Stimulated activated CD8-positive, alpha-beta memory T cell treated with anti-CD3 and anti-CD28 coated beads, Interleukin-4, amount 100 ng/mL, for 24 hours (primary cell): ENCODE data around the gene ZNF554.
A peak's percentile ranks its signal among the peaks of the same experiment; 100 is the strongest.

Experiments
- DNase-seq: peaks from one replicate; pipeline ENCODE4 v3.0.0-alpha.2; 2020; ENCODE audit warnings: low read depth

ZNF554 gene

DNA sequence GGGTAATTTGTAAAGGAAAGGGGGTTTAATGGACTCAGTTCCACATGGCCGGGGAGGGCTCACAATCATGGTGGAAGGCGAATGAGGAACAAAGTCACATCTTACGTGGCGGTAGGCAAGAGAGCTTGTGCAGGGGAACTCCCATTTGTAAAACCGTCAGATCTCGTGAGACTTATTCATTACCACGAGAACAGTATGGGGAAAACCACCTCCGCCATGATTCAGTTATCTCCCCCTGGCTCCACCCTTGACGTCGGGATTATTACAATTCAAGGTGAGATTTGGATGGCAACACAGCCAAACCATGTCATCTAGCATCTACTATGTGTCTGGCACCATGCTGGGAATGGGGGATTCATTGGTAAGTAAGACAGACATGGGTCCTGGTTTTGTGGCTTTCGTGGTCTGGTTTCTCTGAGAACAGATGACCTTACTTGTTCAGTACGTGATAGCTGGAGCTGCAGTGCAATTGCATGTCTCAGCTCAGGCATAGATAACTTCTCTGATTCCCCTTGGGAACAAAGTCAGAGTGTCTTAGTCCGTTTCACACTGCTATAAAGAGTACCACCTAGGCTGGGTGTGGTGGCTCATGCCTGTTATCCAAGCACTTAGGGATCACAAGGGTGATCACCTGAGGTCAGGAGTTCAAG lies 8.3 kb downstream of the ZNF554 start:
- no peak for DNase-seq

DNA sequence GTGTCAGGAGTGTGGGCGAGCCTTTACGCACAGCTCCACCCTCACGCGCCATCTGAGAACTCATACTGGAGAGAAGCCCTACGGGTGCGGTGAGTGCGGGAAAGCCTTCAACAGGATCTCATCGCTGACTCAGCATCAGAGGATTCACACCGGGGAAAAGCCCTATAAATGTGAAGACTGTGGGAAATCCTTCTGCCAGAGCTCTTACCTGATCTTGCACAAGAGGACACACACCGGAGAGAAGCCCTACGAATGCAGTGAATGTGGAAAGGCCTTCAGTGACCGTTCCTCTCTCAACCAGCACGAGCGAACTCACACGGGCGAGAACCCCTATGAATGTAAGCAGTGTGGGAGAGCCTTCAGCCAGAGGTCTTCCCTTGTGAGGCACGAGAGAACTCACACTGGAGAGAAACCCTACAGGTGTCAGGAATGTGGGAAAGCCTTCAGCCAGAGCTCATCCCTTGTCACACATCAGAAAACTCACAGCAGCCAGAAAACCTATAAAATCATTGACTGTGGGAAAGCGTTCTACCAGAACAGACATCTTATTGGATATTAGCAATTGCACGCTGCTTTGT lies 14.7 kb downstream of the ZNF554 start:
- DNase-seq = no peak

DNA sequence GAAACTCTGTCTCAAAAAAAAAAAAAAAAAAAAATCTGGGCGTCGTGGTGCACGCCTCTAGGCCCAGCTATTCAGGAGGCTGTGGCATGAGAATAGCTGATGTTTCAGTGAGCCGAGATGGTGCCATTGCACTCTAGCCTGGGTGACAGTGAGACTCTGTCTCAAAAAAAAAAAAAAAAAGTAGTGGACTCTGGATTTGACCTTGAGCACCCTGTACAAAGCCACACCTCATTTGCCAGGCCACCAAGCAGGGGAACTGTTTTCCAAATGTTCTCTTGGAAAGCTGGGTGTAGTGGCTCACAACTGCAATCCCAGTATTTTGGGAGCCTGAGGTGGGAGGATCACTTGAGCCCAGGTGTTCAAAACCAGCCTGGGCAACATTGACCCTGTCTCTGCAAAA lies 17.8 kb downstream of the ZNF554 start:
- DNase-seq = no peak

DNA sequence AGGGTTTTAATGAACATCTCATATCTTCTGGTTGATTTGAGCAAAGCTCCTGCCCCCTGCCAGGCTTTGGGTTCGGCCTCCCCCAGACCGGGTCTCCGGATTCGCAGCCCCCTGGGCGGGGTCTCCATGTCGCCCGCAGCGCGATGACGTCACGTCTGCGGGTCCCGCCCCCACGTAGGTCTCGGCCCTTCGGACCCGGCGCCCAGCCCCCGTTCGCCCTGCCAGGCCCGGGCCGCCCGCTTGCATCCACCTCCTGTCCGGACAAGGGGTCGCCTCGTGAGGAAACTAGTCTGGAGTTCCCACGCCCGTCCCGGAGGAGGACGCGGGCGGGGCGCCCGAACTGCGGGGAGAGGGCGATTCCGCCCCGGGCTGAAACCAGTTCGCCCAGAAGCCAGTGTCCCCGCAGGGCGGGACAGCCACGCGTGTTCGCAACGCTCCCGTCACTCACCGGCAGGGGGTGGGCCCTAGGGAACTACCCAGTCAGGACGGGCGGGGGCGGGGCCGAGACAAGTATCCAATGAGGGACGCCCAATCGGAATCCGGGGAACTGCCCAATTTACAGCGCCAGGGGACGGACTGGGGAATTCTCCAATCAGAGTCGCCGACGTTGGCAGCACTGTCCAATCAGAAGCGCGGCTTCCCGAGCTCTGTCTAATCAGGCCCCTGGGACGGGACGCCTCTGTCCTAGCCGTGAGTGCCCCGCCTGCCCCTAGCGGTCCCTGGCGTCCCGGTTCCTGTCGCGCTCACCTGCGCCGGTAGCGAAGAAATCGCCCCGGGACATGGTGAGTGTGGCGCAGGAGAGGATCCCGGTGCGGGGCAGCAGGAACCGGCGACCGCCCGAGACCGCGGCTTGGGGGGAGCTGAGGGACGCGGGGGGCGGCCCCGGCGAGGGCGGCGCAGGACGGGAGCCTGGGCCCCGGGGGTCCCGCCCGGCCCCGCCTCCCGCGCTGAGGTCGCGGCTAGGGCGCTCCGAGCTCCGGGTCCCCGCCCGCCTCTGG lies 21.4 kb downstream of the ZNF554 start, which contains the start of gene ZNF555:
ZNF555 (plus strand) TSS at position 682 of the 998 bp plus-strand sequence; CDS start at position 780, 98 bp downstream.
- DNase-seq = peak; percentile 97

DNA sequence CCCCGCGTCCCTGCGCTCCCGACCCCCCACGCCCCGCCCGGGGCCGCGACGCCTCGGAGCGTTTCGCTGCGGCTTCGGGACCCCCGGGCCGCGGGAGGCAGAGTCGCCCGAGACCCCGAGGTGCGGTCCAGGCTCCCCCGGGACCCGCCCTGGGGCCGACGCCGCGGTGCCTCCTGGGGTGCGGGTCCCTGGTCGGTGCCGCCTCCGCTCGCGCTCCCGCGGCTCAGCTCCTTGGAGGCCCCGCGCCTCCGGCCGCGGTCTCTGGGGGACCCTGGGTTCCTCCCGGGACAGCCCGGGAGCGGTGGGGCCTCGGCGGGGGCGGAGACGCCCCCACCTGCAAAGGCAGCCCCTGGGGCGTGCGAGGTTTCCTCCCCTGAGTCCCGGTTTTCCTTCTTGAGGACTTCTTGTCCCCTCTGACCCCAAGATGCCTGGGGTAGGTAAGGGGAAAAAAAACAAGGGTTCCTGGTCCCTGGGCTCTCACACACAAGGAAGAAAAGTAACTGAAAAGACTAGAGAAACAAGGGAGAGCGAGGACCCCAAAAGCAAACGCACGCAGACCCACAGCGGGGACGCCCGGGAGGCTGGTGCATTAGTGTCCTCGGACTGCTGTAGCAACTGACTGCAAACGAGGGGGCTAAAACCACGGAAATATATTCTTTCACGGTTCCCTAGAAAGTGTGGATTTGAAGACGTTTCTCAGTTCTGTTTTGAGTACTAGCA lies 22.3 kb downstream of the ZNF554 start:
- no peak for DNase-seq

DNA sequence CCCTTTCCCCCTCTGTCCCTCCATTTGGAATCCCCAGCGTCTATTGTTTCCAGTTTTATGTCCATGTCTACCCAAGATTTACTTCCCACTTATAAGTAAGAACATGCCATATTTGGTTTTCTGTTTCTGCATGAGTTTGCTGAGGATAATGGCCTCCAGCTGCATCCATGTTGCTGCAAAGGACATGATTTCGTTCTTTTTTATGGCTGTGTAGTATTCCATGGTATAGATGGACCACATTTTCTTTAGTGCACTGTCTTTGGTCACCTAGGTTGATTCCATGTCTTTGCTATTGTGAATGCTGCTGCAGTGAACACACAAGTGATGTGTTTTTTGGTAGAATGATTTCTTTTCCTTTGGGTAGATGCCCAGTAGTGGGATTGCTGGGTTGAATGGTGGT lies 25.4 kb downstream of the ZNF554 start:
- no peak for DNase-seq

DNA sequence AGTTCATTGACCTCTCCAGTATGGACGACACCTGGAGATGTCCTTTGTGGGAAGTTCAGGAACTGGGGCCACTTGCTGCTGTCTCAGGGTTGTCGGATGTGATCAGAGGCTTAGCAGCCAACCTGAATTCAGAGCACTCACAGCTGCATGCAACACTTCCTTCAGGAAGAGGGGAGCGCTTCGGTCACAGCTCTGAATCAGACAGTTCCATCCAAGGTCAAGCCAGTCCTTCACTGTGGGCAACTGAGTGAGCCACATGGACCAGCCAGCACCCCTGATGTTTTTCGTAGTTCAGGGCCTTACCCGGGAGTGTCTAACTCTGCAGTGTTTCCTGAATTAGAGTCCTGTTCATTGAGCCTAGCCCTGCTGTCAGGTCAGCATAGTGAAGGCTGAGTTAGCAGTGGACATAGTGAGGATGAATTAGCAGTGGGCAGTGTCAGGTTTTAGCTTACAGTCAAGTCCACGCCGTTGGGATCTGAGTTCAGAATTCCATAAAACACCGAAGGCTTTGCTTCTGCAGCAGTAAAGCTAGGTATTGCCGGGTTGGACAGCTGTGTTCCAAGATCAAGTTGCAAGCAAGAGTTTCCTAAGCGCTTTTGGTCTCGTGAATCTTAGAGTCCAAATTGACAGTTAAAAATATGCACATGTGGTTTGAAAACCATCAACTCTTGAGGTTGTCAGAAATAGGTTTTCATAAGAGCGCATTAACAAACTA lies 26.7 kb downstream of the ZNF554 start:
- no peak for DNase-seq

DNA sequence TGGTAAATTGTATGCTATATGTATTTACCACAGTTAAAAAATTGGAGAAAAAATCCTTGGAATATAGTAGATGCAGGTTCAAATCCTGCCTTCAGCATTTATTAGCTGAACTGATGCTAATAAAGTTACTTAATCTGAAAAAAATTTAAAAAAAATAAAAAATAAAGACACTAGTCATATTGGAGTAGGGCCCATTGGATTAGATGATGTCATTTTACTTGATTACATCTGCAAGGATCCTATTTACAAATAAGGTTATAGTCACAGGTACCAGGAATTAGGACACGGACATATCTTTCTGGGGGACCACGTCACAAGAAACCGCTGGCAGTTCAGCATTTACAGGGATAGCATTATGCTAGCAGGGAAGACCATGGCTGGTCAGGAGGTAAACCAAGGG lies 27.8 kb downstream of the ZNF554 start:
- no peak for DNase-seq

DNA sequence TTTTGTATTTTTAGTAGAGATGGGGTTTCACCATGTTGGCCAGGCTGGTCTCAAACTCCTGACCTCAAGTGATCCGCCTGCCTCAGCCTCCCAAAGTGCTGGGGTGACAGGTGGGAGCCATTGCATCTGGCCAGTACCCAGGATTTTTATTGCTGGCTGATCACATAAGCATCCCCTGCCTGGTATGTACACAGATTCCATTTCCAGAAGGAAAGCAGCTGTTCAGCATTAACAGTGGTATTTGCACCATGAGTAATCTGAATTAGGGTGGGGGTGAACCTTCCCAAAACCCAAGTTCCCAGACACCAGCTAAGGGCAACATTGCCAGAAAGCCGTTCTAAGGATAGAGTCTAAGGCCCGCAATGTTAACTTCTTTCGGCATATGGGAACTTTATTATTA lies 28.9 kb downstream of the ZNF554 start:
- no peak for DNase-seq

DNA sequence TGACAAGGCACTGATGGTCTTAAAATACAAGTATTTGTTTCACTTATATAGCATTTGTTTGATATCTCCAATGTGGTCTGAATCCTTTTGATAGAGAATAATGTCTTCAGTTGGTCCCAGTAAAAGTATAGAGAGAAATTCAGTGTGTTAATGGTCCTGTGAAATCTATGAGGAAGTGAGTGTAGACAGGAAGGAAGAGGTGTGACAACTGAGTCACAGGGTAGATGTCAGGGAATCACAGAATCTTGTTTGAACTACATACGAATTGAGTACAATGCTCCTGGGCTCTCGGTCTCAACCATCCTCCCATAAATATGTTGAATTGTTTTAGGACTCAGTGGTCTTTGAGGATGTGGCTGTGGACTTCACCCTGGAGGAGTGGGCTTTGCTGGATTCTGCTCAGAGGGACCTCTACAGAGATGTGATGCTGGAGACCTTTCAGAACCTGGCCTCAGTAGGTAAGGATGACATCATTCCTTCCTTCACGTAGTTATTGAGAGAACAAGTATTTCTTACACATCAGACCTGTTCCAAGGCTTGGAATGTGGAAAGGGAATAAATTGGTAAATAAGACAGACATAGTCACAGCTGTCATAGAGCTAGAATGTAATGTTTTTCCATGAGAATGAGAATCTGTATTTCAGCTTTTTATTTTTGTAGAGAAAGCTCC lies 30.7 kb downstream of the ZNF554 start:
- no peak for DNase-seq

DNA sequence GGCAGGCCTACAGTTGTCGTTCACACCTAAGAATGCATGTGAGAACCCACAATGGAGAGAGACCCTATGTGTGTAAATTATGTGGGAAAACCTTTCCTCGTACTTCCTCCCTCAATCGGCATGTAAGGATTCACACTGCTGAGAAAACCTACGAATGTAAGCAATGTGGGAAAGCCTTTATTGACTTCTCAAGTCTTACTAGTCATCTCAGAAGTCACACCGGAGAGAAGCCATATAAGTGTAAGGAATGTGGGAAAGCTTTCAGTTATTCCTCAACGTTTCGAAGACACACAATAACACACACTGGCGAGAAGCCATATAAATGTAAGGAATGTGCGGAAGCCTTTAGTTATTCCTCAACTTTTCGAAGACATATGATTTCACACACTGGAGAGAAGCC lies 32.9 kb downstream of the ZNF554 start:
- no peak for DNase-seq

DNA sequence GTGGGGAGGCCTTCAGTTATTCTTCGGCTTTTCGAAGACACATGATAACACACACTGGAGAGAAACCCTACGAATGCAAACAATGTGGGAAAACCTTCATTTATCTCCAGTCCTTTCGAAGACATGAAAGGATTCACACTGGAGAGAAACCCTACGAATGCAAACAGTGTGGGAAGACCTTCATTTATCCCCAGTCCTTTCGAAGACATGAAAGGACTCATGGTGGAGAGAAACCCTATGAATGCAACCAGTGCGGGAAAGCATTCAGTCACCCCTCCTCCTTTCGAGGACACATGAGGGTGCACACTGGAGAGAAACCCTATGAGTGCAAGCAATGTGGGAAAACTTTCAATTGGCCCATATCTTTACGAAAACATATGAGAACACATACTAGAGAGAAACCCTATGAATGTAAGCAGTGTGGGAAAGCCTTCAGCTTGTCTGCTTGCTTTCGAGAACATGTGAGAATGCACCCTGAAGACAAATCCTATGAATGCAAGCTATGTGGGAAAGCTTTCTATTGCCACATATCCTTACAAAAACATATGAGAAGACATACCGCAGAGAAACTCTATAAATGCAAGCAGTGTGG lies 33.4 kb downstream of the ZNF554 start:
- DNase-seq = no peak

DNA sequence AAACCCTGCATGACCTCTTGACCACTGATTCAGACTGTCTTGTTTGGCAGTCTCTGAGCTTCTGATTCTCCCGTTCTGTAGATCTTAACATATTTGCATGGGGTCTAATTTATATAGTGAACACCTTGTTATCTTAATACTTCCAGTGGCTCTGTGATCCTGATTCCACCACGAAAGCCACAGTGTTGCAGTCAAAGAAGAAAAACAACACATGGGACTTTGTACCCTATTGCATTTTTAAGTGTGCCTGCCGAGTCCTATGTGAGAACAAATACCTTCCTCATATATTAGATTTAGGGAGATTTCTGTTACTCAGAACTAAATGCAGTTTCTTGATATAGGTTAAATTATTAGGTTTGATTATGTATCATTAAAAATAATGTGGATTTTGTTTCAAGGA lies 35.2 kb downstream of the ZNF554 start:
- no peak for DNase-seq

DNA sequence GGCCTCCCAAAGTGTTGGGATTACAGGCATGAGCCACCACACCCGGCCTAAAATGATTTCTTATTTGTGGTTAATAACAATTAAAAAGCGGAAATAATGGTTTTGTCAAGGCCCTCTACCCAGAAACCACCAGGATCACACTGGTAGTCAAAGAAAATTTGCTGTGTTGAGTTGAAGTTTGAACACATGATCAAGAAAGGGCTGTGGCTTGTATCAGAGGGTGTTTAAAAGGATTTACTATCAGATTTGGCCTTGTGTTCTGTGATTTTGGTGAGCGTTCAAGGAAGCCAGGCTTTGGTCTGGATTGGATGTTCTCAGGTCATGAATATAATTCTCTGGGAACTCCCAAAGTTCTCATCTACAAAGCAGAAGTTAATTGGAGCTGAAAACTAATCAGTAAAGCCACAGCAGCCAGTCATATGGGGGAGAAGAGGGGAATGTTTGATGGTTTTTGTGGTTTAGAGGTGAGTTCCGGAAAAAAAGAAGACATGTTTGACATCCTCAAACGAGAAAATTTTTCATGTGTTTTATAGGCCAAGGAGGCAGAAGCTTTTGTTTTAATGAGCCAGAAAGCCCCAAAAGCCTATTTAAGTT lies 36.9 kb downstream of the ZNF554 start:
- no peak for DNase-seq

DNA sequence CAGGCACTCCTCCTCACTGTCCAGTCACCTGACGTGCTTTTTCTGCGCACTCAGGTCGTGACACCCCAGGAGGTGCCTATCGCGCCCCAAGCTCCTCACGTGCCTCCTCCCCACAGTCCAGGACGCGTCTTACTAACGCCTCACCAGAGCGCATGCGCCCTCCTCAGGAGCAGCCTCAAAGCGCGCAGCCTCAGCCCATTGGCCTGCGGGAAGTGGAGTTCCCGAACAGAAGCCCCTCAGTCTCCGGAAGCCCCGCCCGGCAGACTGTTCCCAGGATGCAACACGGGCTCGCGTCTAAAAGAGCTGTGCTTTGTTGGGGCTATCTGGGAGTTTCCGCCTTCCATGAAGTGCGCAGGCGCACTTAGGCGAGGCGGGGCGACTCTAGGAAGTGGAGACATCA lies 39.2 kb downstream of the ZNF554 start:
- DNase-seq = no peak

DNA sequence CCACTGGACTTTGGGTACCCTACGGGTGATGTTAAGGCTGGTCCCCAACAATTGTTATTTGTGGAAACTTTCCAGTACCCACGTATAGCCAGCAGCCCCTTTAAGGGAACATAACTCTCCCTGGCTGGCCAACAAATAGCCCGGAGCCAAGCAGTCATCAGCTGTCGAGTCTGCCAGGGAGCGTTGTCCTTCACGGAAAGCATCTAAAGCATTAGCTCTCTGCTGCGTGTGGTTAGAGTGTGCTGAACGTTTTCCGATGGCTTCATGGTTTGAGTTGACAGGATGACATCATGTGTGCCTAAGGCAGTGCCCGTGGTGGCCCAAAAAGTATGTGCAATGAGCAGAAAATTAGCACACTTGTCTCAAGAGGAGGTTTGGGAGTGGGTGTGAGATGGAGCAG lies 44.1 kb downstream of the ZNF554 start:
- no peak for DNase-seq

DNA sequence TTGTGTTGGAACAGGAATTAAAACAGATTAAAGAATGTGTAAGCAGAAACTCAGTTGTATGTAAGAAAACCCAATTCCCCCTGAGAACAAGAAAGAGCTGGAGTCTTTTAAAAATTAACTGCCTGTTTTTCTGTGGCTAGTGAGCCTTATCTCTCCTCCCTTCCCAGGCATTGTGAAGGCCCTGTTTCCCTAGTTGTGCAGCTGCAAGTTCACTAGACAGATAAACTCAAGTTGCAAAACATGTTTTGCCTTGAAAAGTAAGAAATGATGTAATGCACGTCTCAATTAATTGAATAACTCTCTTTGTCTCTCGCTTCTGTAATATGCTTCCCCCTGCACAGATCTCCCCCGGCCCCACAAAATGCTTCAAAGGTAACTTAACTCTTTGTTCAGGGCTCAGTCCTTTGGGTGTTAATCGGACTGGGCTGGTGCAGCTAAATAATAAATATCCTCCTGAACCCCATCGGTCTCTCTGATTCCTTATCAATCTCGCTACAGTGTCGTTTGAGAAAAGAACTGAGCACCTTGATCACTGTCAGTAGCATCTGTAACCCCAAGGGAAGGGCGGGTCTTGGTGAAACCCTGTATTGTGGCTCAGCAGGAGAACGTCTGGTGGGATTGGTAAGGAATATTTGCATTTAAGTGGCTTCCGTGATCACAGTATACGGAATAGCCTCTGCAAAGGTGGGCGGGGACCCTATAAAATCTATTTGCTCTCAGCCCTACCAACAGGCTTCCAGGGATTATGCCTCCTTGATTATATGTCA lies 45.8 kb downstream of the ZNF554 start:
- DNase-seq = no peak

DNA sequence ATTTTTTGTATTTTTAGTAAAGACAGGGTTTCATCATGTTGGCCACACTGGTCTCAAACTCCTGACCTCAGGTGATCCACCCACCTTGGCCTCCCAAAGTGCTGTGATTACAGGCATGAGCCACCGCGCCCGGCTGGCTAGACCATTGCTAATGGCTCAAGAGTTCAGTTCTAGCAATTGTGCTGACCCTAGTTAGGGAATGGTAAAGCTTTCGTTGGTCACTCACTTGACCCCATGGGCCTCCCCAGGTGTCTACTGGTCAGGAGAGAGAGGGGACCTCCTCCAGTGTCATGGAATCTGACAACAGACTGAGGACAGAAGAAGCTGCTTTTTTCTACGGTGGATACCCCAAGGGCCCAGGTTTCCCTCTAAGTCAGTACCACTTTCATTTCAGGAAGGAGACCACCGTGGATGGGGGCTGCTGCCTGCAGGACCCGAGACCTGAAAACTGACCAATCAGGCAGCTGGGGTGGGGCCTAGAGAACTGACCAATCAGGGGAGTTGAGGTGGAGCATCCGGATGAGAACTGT lies 46.9 kb downstream of the ZNF554 start:
- no peak for DNase-seq
